HL-60 (cell line): ENCODE data around the gene ZFHX2.

ENCODE experiments used
- DNase-seq, 2 experiments: peaks; one replicate each; pipeline ENCODE4 v3.0.0-alpha.2; 2010 to 2020; ENCODE audit warnings: low read depth in 1 of 2, low spot score in 1 of 2
- H3K27ac ChIP-seq: fragments of 250-450 bp; sonication (Bioruptor Pico); replicated peaks from 2 replicates; pipeline ENCODE4 v1.5.1; 2020; ENCODE audit warnings: mild to moderate bottlenecking, moderate library complexity
- H3K27me3 ChIP-seq: fragments of 250-450 bp; sonication (Bioruptor Pico); 2 replicates; pipeline ENCODE4 v1.5.1; 2021; ENCODE audit warnings: mild to moderate bottlenecking, moderate library complexity; ENCODE audit not compliant: insufficient read depth, poor library complexity, severe bottlenecking
- H3K4me3 ChIP-seq: replicated peaks from 2 replicates; pipeline ENCODE4 v1.5.1; 2011; ENCODE audit warnings: mild to moderate bottlenecking, control low read depth, low read length; ENCODE audit not compliant: insufficient read depth
- CTCF ChIP-seq: IDR thresholded peaks from one replicate; pipeline ENCODE4 v1.5.1; 2011; ENCODE audit warnings: low read length, control low read depth, inconsistent platforms; ENCODE audit not compliant: insufficient read depth
- GABPA ChIP-seq: IDR thresholded peaks from 2 replicates; pipeline ENCODE4 v1.6.1; 2012; ENCODE audit warnings: low read depth
- POLR2AphosphoS5 ChIP-seq: IDR thresholded peaks from 2 replicates; pipeline ENCODE4 v1.6.1; 2012; ENCODE audit warnings: low read depth
- SPI1 ChIP-seq: IDR thresholded peaks from 2 replicates; pipeline ENCODE4 v1.6.1; 2012; ENCODE audit warnings: low read depth, mild to moderate bottlenecking, borderline replicate concordance
- TF ChIP-seq, protein P1 (sequence below): IDR thresholded peaks from 2 replicates; pipeline ENCODE4 v1.6.1; 2012; ENCODE audit warnings: low read depth; ENCODE audit not compliant: insufficient replicate concordance

Gene ZFHX2

GRCh38 chr14:23531391-23531790 is 20.2 kb downstream of the ZFHX2 start:
- Histone ChIP-seq H3K27me3 (no peaks in the 10 kb centered on the region), H3K27ac (no peak overlapping the region), H3K4me3 (no peak overlapping the region)
- no peak for DNase-seq
- TF ChIP-seq GABPA (no peak), POLR2AphosphoS5 (no peak), CTCF (no peak), SPI1 (no peak)
- TF ChIP-seq, protein P1, sequence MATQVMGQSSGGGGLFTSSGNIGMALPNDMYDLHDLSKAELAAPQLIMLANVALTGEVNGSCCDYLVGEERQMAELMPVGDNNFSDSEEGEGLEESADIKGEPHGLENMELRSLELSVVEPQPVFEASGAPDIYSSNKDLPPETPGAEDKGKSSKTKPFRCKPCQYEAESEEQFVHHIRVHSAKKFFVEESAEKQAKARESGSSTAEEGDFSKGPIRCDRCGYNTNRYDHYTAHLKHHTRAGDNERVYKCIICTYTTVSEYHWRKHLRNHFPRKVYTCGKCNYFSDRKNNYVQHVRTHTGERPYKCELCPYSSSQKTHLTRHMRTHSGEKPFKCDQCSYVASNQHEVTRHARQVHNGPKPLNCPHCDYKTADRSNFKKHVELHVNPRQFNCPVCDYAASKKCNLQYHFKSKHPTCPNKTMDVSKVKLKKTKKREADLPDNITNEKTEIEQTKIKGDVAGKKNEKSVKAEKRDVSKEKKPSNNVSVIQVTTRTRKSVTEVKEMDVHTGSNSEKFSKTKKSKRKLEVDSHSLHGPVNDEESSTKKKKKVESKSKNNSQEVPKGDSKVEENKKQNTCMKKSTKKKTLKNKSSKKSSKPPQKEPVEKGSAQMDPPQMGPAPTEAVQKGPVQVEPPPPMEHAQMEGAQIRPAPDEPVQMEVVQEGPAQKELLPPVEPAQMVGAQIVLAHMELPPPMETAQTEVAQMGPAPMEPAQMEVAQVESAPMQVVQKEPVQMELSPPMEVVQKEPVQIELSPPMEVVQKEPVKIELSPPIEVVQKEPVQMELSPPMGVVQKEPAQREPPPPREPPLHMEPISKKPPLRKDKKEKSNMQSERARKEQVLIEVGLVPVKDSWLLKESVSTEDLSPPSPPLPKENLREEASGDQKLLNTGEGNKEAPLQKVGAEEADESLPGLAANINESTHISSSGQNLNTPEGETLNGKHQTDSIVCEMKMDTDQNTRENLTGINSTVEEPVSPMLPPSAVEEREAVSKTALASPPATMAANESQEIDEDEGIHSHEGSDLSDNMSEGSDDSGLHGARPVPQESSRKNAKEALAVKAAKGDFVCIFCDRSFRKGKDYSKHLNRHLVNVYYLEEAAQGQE = no peak

DNA sequence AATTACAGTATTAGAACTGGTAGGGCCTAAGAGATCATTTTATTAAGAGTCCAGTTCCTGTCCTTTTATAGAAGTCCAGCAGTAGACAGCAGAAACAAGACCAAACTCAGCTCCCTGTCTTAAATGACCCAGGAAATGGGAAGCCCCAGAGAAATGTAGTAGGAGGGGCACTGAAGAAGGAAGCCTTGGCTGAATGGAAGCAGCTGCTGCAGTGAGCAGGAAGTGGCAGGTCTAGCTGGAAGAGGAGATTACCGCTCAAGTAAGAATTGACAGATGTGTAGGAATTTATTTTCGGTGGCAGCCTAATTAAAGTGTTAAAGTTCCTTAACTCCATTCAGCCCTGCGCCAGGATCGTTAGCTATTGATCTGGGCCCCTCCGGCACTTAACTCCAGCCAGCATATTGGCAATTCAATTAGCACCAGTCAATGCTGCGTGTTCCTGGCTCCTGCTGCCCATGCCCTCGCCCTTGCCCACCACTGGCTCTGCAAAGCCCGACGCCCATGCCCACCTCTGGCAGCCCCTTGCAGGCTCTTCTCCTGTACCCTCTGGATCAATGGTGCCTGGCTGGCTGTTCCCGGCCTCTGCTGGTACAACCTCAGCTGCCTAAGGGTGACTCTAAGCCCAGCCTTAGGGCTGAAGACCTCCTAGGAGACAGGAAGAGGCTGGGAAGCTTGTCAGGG is 21.1 kb downstream of the ZFHX2 start:
- peak in 1 of 2 experiments; percentile 36 for DNase-seq
- TF ChIP-seq SPI1 (peak; percentile 30; the same call in 1 of the 2 replicates), GABPA (no peak)
- H3K27ac ChIP-seq = 0 out of 2 replicates have a peak overlapping the region, but pooled peaks have one; percentile 7
- no peaks in the 10 kb centered on the region for H3K27me3 ChIP-seq
- no peak overlapping the region for H3K4me3 ChIP-seq

DNA sequence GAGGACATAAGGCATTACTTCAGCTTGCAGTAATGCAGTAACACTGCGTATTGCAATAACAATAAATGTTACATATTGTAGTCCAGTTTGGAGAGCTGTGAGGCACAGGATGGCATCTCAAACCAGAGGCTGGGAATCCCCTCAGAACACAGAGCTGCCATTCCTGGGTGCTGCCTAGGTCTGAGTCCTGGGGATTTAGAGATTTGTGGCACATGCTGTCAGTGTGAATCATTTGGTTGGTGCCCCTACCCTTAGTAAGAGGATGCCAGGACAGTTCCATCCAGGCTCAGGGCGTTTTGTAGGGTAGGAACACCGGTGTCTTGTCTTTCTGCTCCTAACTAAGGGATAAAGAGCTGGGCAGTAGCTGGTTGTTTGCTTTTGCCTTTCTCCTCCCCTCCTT is 22.5 kb downstream of the ZFHX2 start:
- no peak for DNase-seq
- no peak for TF ChIP-seq CTCF
- TF ChIP-seq GABPA = no peak
- Histone ChIP-seq H3K27ac (no peak overlapping the region), H3K4me3 (no peak overlapping the region), H3K27me3 (no peaks in the 10 kb centered on the region)

DNA sequence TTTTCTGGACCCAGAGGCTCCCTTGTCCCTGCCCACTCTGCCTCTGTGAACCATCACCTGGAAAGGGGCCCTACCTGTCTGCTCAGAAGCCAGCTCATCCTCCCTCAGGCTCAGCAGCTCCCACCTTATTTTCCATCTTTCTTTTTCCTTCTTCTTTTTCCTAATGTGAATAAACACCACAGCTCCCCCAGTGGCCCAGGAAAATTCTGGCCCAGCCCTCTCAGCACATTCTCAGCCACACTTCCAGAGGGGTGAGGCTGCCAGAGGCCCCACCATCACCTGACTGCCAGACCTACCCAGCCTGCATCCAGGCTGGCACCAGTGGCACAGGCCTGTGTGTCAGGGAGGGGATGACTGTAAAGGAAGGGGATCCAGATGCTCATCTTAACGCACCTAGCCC is 23.0 kb downstream of the ZFHX2 start:
- H3K4me3 ChIP-seq = no peak overlapping the region
- TF ChIP-seq CTCF (no peak), GABPA (no peak), SPI1 (no peak), POLR2AphosphoS5 (no peak)
- DNase-seq = no peak
- H3K27ac ChIP-seq = no peak overlapping the region
- H3K27me3 ChIP-seq = no peaks in the 10 kb centered on the region

DNA sequence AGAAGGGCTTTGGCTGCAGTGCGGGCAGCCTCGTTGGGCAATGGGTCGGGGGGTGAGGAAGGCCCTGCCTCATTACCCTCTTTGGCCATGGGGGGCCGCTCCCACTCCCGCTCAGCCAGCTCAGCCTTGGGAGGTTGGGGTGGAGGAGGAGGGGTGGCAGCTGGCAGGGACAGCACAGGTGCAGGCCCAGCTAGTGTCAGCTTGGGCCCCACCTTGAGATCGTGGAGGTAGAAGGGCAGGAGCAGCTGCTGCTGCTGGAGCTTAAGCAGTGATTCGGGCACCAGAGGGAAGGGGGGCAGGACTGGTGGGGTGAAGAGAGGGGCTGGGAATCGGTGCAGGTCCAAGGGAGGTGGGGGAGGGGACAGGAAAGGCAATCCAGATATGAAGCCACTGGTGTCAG is 26.0 kb downstream of the ZFHX2 start:
- DNase-seq = no peak
- TF ChIP-seq, protein P1 = no peak
- no peak for TF ChIP-seq POLR2AphosphoS5

More for the DNA sequence above, 26.0 kb downstream of the ZFHX2 start:
- Histone ChIP-seq H3K4me3 (no peak overlapping the region), H3K27ac (no peak overlapping the region), H3K27me3 (no peaks in the 10 kb centered on the region)
